Measurements from ENCODE around the gene NUDT19.

DNA sequence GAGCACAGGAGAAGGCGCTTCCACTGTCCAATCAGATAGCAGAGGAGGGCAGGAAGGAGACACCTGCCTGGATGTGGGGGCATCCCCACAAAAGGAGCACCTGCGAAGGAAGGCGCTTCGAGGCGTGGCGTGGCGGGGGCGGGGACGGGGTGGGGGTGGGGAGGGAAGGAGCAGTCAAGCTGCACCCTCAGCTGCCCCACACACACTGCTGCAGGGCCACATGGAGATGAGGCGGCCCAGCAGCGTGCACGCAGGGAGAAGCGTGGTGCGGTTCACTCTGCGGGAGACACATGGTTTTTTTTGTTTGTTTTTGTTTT lies 38.1 kb upstream of the NUDT19 start:
- TF ChIP-seq, protein P1, sequence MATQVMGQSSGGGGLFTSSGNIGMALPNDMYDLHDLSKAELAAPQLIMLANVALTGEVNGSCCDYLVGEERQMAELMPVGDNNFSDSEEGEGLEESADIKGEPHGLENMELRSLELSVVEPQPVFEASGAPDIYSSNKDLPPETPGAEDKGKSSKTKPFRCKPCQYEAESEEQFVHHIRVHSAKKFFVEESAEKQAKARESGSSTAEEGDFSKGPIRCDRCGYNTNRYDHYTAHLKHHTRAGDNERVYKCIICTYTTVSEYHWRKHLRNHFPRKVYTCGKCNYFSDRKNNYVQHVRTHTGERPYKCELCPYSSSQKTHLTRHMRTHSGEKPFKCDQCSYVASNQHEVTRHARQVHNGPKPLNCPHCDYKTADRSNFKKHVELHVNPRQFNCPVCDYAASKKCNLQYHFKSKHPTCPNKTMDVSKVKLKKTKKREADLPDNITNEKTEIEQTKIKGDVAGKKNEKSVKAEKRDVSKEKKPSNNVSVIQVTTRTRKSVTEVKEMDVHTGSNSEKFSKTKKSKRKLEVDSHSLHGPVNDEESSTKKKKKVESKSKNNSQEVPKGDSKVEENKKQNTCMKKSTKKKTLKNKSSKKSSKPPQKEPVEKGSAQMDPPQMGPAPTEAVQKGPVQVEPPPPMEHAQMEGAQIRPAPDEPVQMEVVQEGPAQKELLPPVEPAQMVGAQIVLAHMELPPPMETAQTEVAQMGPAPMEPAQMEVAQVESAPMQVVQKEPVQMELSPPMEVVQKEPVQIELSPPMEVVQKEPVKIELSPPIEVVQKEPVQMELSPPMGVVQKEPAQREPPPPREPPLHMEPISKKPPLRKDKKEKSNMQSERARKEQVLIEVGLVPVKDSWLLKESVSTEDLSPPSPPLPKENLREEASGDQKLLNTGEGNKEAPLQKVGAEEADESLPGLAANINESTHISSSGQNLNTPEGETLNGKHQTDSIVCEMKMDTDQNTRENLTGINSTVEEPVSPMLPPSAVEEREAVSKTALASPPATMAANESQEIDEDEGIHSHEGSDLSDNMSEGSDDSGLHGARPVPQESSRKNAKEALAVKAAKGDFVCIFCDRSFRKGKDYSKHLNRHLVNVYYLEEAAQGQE (tag by site-specific recombination; IDR thresholded peaks at IDR 0.05), result no peak
- TF ChIP-seq BCL11A (tag by site-specific recombination; IDR thresholded peaks at IDR 0.05; ENCODE audit: low read depth) (no peak), KLF8 (tag by site-specific recombination; IDR thresholded peaks at IDR 0.05) (no peak), REPIN1 (tag by site-specific recombination; IDR thresholded peaks at IDR 0.05; ENCODE audit: low read depth) (no peak), ZNF302 (tag by site-specific recombination; IDR thresholded peaks at IDR 0.05; ENCODE audit: low read depth) (no peak), ZEB2 (tag by site-specific recombination; IDR thresholded peaks at IDR 0.05) (no peak), ZNF747 (tag by site-specific recombination; IDR thresholded peaks at IDR 0.05) (no peak)
- TF ChIP-seq, protein P2, sequence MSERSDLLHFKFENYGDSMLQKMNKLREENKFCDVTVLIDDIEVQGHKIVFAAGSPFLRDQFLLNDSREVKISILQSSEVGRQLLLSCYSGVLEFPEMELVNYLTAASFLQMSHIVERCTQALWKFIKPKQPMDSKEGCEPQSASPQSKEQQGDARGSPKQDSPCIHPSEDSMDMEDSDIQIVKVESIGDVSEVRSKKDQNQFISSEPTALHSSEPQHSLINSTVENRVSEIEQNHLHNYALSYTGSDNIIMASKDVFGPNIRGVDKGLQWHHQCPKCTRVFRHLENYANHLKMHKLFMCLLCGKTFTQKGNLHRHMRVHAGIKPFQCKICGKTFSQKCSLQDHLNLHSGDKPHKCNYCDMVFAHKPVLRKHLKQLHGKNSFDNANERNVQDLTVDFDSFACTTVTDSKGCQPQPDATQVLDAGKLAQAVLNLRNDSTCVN (tag by site-specific recombination; optimal IDR thresholded peaks at IDR 0.05), result no peak
- TF ChIP-seq, protein P3, sequence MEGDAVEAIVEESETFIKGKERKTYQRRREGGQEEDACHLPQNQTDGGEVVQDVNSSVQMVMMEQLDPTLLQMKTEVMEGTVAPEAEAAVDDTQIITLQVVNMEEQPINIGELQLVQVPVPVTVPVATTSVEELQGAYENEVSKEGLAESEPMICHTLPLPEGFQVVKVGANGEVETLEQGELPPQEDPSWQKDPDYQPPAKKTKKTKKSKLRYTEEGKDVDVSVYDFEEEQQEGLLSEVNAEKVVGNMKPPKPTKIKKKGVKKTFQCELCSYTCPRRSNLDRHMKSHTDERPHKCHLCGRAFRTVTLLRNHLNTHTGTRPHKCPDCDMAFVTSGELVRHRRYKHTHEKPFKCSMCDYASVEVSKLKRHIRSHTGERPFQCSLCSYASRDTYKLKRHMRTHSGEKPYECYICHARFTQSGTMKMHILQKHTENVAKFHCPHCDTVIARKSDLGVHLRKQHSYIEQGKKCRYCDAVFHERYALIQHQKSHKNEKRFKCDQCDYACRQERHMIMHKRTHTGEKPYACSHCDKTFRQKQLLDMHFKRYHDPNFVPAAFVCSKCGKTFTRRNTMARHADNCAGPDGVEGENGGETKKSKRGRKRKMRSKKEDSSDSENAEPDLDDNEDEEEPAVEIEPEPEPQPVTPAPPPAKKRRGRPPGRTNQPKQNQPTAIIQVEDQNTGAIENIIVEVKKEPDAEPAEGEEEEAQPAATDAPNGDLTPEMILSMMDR (tag by site-specific recombination; IDR thresholded peaks at IDR 0.05), result no peak

Data from HEK293 (cell line).